Stimulated activated CD8-positive, alpha-beta memory T cell treated with anti-CD3 and anti-CD28 coated beads, Interleukin-7, amount 100 ng/mL, for 24 hours (primary cell): ENCODE measurements around the gene CYBRD1.

Experiments used
- DNase-seq: peaks from one replicate; pipeline ENCODE4 v3.0.0-alpha.2; 2020; ENCODE audit warnings: low read depth

Gene CYBRD1

GRCh38 chr2:171602352-171602751, 80.1 kb downstream of the CYBRD1 start:
- DNase-seq, result no peak
